ENCODE data around the gene CEP41. TPM values are rescaled to one million over a fixed set of nuclear protein-coding genes. Genes with fewer than 3 reads are reported as not detected.

The CEP41 gene
- total and polyA plus RNA-seq, 4 donors, result 2.3 to 3.5 (median 2.8) TPM

- WGBS, result 56% methylated on average over 11 of the region's 11 CpGs
- Histone ChIP-seq H3K27me3 (ENCODE audit: control insufficient read depth in 4 of 4, insufficient read depth in 4 of 4, low read length in 3 of 4) (no peaks in the 10 kb centered on the region), H3K27ac (ENCODE audit: low read depth in 1 of 2, low read length in 2 of 2) (no peak overlapping the region), H3K4me1 (ENCODE audit: control insufficient read depth in 4 of 4, insufficient read depth in 4 of 4, low read length in 3 of 4) (peaks cover 0 to 10% (median 6%) of the 10 kb centered on the region in 4 donors), H3K9me3 (ENCODE audit: control insufficient read depth in 4 of 4, low read length in 3 of 4) (no peaks in the 10 kb centered on the region), H3K36me3 (ENCODE audit: control insufficient read depth in 4 of 4, insufficient read depth in 3 of 4, low read depth in 1 of 4, low read length in 3 of 4) (no peaks in the 10 kb centered on the region), H3K4me3 (ENCODE audit: low read depth in 1 of 3, low read length in 3 of 3) (peak overlapping the region; percentile 58 to 93 (median 60)), H3K9ac (ENCODE audit: low read depth in 1 of 2, low read length in 2 of 2) (no peak overlapping the region)
- no peak for DNase-seq (ENCODE audit: low spot score)
- TF ChIP-seq JUND (IDR thresholded peaks at IDR 0.05) (no peak), HNF4A (conservative IDR thresholded peaks at IDR 0.05) (no peak), YY1 (IDR thresholded peaks at IDR 0.05) (no peak), SP1 (IDR thresholded peaks at IDR 0.05) (no peak), HNF4G (IDR thresholded peaks at IDR 0.05) (no peak), FOXA1 (IDR thresholded peaks at IDR 0.05) (no peak), TAF1 (conservative IDR thresholded peaks at IDR 0.05) (no peak), RAD21 (IDR thresholded peaks at IDR 0.05) (no peak), ZBTB33 (IDR thresholded peaks at IDR 0.05) (no peak), GABPA (IDR thresholded peaks at IDR 0.05 in 1 of 2, conservative IDR thresholded peaks at IDR 0.05 in 1 of 2) (no peak), NR2F2 (IDR thresholded peaks at IDR 0.05) (no peak), FOXA2 (IDR thresholded peaks at IDR 0.05) (no peak)
- TF ChIP-seq, protein P1, sequence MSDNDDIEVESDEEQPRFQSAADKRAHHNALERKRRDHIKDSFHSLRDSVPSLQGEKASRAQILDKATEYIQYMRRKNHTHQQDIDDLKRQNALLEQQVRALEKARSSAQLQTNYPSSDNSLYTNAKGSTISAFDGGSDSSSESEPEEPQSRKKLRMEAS (IDR thresholded peaks at IDR 0.05), result no peak
- TF ChIP-seq, protein P2, sequence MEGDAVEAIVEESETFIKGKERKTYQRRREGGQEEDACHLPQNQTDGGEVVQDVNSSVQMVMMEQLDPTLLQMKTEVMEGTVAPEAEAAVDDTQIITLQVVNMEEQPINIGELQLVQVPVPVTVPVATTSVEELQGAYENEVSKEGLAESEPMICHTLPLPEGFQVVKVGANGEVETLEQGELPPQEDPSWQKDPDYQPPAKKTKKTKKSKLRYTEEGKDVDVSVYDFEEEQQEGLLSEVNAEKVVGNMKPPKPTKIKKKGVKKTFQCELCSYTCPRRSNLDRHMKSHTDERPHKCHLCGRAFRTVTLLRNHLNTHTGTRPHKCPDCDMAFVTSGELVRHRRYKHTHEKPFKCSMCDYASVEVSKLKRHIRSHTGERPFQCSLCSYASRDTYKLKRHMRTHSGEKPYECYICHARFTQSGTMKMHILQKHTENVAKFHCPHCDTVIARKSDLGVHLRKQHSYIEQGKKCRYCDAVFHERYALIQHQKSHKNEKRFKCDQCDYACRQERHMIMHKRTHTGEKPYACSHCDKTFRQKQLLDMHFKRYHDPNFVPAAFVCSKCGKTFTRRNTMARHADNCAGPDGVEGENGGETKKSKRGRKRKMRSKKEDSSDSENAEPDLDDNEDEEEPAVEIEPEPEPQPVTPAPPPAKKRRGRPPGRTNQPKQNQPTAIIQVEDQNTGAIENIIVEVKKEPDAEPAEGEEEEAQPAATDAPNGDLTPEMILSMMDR (IDR thresholded peaks at IDR 0.05; ENCODE audit: low read depth, low read length, missing input control), result no peak
- TF ChIP-seq, protein P3, sequence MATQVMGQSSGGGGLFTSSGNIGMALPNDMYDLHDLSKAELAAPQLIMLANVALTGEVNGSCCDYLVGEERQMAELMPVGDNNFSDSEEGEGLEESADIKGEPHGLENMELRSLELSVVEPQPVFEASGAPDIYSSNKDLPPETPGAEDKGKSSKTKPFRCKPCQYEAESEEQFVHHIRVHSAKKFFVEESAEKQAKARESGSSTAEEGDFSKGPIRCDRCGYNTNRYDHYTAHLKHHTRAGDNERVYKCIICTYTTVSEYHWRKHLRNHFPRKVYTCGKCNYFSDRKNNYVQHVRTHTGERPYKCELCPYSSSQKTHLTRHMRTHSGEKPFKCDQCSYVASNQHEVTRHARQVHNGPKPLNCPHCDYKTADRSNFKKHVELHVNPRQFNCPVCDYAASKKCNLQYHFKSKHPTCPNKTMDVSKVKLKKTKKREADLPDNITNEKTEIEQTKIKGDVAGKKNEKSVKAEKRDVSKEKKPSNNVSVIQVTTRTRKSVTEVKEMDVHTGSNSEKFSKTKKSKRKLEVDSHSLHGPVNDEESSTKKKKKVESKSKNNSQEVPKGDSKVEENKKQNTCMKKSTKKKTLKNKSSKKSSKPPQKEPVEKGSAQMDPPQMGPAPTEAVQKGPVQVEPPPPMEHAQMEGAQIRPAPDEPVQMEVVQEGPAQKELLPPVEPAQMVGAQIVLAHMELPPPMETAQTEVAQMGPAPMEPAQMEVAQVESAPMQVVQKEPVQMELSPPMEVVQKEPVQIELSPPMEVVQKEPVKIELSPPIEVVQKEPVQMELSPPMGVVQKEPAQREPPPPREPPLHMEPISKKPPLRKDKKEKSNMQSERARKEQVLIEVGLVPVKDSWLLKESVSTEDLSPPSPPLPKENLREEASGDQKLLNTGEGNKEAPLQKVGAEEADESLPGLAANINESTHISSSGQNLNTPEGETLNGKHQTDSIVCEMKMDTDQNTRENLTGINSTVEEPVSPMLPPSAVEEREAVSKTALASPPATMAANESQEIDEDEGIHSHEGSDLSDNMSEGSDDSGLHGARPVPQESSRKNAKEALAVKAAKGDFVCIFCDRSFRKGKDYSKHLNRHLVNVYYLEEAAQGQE (IDR thresholded peaks at IDR 0.05), result no peak
These were observed 44.9 kb upstream of the CEP41 start for GRCh38 chr7:130485734-130486113.

GRCh38 chr7:130483031-130483430, 42.2 kb upstream of the CEP41 start:
- H3K27me3 ChIP-seq (ENCODE audit: control insufficient read depth in 4 of 4, insufficient read depth in 4 of 4, low read length in 3 of 4), result no peaks in the 10 kb centered on the region
- DNase-seq (ENCODE audit: low spot score), result no peak
- TF ChIP-seq, protein P1 (IDR thresholded peaks at IDR 0.05), result no peak
- TF ChIP-seq, protein P2 (IDR thresholded peaks at IDR 0.05; ENCODE audit: low read depth, low read length, missing input control), result no peak
- TF ChIP-seq EGR1 (IDR thresholded peaks at IDR 0.05; ENCODE audit: low read depth in 2 of 2) (no peak), YY1 (IDR thresholded peaks at IDR 0.05) (no peak), NR2F2 (IDR thresholded peaks at IDR 0.05) (no peak), JUND (IDR thresholded peaks at IDR 0.05) (no peak), FOXA1 (IDR thresholded peaks at IDR 0.05) (no peak), SP1 (IDR thresholded peaks at IDR 0.05) (no peak), HNF4A (conservative IDR thresholded peaks at IDR 0.05) (no peak)
- H3K27ac ChIP-seq (ENCODE audit: low read depth in 1 of 2, low read length in 2 of 2), result no peak overlapping the region
- no peaks in the 10 kb centered on the region for H3K36me3 ChIP-seq (ENCODE audit: control insufficient read depth in 4 of 4, insufficient read depth in 3 of 4, low read depth in 1 of 4, low read length in 3 of 4)
- no peak overlapping the region for H3K9ac ChIP-seq (ENCODE audit: low read depth in 1 of 2, low read length in 2 of 2)
- WGBS, result 92% methylated on average over 3 of the region's 3 CpGs
- H3K4me1 ChIP-seq (ENCODE audit: control insufficient read depth in 4 of 4, insufficient read depth in 4 of 4, low read length in 3 of 4), result peaks cover 0 to 10% (median 5%) of the 10 kb centered on the region in 4 donors
- H3K9me3 ChIP-seq (ENCODE audit: control insufficient read depth in 4 of 4, low read length in 3 of 4), result peaks cover 0 to 4% (median 0%) of the 10 kb centered on the region in 4 donors
- no peak overlapping the region for H3K4me3 ChIP-seq (ENCODE audit: low read depth in 1 of 3, low read length in 3 of 3)
